LNCaP clone FGC (cell line): ENCODE results near the gene TRIL.

Experiments
- DNase-seq: peaks from one replicate; pipeline ENCODE4 v3.0.0-alpha.2; 2011; ENCODE audit warnings: low read depth
- H3K4me3 ChIP-seq: 2 replicates; pipeline ENCODE4 v1.5.1; 2011; ENCODE audit warnings: mild to moderate bottlenecking, low read depth, low read length, control low read depth
- TF ChIP-seq, protein P1 (sequence below): IDR thresholded peaks from 2 replicates; pipeline ENCODE4 v1.5.1; 2012; ENCODE audit warnings: mild to moderate bottlenecking; ENCODE audit not compliant: control insufficient read depth, insufficient read depth; ENCODE audit errors: extremely low read depth

TRIL gene

GRCh38 chr7:28983396-28984190 is 25.5 kb upstream of the TRIL start:
- TF ChIP-seq, protein P1, sequence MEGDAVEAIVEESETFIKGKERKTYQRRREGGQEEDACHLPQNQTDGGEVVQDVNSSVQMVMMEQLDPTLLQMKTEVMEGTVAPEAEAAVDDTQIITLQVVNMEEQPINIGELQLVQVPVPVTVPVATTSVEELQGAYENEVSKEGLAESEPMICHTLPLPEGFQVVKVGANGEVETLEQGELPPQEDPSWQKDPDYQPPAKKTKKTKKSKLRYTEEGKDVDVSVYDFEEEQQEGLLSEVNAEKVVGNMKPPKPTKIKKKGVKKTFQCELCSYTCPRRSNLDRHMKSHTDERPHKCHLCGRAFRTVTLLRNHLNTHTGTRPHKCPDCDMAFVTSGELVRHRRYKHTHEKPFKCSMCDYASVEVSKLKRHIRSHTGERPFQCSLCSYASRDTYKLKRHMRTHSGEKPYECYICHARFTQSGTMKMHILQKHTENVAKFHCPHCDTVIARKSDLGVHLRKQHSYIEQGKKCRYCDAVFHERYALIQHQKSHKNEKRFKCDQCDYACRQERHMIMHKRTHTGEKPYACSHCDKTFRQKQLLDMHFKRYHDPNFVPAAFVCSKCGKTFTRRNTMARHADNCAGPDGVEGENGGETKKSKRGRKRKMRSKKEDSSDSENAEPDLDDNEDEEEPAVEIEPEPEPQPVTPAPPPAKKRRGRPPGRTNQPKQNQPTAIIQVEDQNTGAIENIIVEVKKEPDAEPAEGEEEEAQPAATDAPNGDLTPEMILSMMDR: no peak
- DNase-seq: no peak
- H3K4me3 ChIP-seq: no peak overlapping the region

- no peak for DNase-seq
- H3K4me3 ChIP-seq: no peak overlapping the region
- TF ChIP-seq, protein P1: no peak
Observed at GRCh38 chr7:28981161-28981465, 23.0 kb upstream of the TRIL start.

DNA sequence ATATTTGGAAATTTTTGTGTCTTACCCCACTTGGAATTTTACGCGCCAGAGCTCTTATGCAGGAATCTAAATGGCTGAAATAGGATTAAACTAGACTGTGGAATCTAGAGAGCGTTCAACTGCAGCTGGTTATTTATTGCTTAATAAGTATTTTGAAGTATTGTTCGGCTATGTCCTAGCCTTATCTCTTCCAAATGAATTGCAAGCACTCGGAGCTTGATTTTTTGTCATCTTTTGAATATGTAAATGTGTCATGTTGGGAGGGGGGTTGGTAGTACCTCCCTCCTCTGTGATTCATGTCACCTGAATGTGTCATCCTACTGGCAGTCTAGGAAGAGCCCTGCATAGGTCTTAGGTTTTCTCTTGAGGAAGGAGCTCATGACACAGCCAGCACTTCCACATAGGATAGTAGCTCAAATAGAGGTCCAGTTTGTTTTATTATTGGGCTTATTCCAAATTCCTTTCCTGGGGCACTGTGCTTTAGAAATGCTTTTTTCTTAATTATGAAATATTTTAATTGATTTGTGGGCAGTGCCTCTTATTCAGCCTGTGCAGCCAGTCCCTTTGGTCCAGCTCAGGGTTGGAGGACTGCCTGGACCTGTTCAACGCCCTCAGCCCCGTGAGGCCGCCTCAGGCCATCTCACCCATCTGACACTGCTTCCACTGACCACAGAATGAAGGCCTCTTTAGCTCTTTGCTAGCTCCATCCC is 22.5 kb upstream of the TRIL start:
- no peak overlapping the region for H3K4me3 ChIP-seq
- TF ChIP-seq, protein P1: no peak
- no peak for DNase-seq

- TF ChIP-seq, protein P1: no peak
- no peak for DNase-seq
- no peak overlapping the region for H3K4me3 ChIP-seq
Observed at GRCh38 chr7:28979776-28980175, 21.6 kb upstream of the TRIL start.

- H3K4me3 ChIP-seq: no peak overlapping the region
- TF ChIP-seq, protein P1: no peak
Observed at GRCh38 chr7:28977881-28978280, 19.8 kb upstream of the TRIL start.

GRCh38 chr7:28976022-28976421 is 17.9 kb upstream of the TRIL start:
- no peak for DNase-seq
- H3K4me3 ChIP-seq: no peak overlapping the region
- TF ChIP-seq, protein P1: no peak

More at GRCh38 chr7:28977881-28978280, 19.8 kb upstream of the TRIL start:
- DNase-seq: no peak
